Measurements from ENCODE around the gene TK2. TPM values are rescaled to one million over a fixed set of nuclear protein-coding genes. Genes with fewer than 3 reads are reported as not detected.

Gene TK2
- total and polyA plus RNA-seq, 9 of the 15 experiments (the other 6 are each of a cell fraction or from before 2014, with no cell fraction given), result 1.1 to 10.2 (median 5.3) TPM

DNA sequence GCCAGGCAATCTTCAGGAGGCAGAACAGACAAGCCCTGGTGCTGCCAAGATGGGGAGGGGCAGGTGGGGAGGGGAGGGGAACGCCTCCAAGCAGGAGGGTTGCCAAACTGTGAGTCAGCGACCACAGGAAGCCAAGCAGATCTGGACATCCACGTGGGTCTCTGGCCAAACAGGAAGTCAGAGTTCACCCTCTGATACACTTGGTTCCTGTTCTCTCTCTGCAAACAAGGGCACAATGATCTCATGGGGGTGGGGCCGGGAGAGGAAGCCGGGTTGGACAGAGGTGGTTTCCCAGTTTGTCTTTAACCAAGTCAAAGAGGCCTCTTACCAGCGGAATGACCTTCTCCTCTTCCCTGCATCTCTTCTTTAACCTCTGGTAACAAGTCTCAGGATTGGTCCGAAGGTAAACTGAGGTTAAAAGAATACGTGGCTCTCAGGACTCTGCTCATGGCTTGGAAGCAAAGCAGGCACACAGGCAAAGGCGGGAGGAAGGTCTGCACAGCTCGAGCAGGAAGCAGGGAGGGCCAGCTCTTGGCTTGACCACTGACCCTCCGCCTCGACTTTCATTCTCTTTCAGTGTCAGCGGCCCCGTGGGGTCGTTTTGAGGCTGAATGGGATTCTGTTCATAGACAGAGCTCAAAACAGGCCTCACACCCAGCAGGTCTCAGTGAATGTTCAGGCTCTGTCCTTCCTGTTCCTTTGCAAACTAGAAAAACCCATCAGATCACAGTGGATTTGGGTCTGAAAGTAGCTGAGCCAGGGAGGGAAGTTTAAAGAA lies 32.9 kb downstream of the TK2 start (continued):
- TF ChIP-seq, protein P1, sequence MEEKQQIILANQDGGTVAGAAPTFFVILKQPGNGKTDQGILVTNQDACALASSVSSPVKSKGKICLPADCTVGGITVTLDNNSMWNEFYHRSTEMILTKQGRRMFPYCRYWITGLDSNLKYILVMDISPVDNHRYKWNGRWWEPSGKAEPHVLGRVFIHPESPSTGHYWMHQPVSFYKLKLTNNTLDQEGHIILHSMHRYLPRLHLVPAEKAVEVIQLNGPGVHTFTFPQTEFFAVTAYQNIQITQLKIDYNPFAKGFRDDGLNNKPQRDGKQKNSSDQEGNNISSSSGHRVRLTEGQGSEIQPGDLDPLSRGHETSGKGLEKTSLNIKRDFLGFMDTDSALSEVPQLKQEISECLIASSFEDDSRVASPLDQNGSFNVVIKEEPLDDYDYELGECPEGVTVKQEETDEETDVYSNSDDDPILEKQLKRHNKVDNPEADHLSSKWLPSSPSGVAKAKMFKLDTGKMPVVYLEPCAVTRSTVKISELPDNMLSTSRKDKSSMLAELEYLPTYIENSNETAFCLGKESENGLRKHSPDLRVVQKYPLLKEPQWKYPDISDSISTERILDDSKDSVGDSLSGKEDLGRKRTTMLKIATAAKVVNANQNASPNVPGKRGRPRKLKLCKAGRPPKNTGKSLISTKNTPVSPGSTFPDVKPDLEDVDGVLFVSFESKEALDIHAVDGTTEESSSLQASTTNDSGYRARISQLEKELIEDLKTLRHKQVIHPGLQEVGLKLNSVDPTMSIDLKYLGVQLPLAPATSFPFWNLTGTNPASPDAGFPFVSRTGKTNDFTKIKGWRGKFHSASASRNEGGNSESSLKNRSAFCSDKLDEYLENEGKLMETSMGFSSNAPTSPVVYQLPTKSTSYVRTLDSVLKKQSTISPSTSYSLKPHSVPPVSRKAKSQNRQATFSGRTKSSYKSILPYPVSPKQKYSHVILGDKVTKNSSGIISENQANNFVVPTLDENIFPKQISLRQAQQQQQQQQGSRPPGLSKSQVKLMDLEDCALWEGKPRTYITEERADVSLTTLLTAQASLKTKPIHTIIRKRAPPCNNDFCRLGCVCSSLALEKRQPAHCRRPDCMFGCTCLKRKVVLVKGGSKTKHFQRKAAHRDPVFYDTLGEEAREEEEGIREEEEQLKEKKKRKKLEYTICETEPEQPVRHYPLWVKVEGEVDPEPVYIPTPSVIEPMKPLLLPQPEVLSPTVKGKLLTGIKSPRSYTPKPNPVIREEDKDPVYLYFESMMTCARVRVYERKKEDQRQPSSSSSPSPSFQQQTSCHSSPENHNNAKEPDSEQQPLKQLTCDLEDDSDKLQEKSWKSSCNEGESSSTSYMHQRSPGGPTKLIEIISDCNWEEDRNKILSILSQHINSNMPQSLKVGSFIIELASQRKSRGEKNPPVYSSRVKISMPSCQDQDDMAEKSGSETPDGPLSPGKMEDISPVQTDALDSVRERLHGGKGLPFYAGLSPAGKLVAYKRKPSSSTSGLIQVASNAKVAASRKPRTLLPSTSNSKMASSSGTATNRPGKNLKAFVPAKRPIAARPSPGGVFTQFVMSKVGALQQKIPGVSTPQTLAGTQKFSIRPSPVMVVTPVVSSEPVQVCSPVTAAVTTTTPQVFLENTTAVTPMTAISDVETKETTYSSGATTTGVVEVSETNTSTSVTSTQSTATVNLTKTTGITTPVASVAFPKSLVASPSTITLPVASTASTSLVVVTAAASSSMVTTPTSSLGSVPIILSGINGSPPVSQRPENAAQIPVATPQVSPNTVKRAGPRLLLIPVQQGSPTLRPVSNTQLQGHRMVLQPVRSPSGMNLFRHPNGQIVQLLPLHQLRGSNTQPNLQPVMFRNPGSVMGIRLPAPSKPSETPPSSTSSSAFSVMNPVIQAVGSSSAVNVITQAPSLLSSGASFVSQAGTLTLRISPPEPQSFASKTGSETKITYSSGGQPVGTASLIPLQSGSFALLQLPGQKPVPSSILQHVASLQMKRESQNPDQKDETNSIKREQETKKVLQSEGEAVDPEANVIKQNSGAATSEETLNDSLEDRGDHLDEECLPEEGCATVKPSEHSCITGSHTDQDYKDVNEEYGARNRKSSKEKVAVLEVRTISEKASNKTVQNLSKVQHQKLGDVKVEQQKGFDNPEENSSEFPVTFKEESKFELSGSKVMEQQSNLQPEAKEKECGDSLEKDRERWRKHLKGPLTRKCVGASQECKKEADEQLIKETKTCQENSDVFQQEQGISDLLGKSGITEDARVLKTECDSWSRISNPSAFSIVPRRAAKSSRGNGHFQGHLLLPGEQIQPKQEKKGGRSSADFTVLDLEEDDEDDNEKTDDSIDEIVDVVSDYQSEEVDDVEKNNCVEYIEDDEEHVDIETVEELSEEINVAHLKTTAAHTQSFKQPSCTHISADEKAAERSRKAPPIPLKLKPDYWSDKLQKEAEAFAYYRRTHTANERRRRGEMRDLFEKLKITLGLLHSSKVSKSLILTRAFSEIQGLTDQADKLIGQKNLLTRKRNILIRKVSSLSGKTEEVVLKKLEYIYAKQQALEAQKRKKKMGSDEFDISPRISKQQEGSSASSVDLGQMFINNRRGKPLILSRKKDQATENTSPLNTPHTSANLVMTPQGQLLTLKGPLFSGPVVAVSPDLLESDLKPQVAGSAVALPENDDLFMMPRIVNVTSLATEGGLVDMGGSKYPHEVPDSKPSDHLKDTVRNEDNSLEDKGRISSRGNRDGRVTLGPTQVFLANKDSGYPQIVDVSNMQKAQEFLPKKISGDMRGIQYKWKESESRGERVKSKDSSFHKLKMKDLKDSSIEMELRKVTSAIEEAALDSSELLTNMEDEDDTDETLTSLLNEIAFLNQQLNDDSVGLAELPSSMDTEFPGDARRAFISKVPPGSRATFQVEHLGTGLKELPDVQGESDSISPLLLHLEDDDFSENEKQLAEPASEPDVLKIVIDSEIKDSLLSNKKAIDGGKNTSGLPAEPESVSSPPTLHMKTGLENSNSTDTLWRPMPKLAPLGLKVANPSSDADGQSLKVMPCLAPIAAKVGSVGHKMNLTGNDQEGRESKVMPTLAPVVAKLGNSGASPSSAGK (IDR thresholded peaks at IDR 0.05), result peak; percentile 41
- TF ChIP-seq PTRF (tag; IDR thresholded peaks at IDR 0.05) (no peak), RAD51 (IDR thresholded peaks at IDR 0.05; ENCODE audit: borderline replicate concordance, low read depth) (peak; percentile 73), FOXJ2 (tag; IDR thresholded peaks at IDR 0.05) (0 out of 2 replicates have a peak, but pooled peaks have one; percentile 41), ZKSCAN1 (IDR thresholded peaks at IDR 0.05; ENCODE audit: low read depth, low read length) (no peak), ETS2 (tag; IDR thresholded peaks at IDR 0.05; ENCODE audit: borderline replicate concordance, poor library complexity, severe bottlenecking) (no peak), MTA1 (IDR thresholded peaks at IDR 0.05; ENCODE audit: borderline replicate concordance) (no peak), NR1H2 (CRISPR knock-in tag; IDR thresholded peaks at IDR 0.05) (no peak), JUND (IDR thresholded peaks at IDR 0.05; ENCODE audit: borderline replicate concordance, low read depth, low read length) (peak; percentile 99), JUND (tag; IDR thresholded peaks at IDR 0.05; ENCODE audit: borderline replicate concordance, low read depth, low read length) (peak; percentile 97), MED1 (CRISPR knock-in tag; IDR thresholded peaks at IDR 0.05; ENCODE audit: borderline replicate concordance) (no peak), ARHGAP35 (IDR thresholded peaks at IDR 0.05; ENCODE audit: partially characterized antibody) (no peak), SAFB2 (IDR thresholded peaks at IDR 0.05; ENCODE audit: borderline replicate concordance, low read depth, low read length, severe bottlenecking) (no peak), BRD9 (IDR thresholded peaks at IDR 0.05; ENCODE audit: low read depth, partially characterized antibody) (no peak)
- TF ChIP-seq, protein P2, sequence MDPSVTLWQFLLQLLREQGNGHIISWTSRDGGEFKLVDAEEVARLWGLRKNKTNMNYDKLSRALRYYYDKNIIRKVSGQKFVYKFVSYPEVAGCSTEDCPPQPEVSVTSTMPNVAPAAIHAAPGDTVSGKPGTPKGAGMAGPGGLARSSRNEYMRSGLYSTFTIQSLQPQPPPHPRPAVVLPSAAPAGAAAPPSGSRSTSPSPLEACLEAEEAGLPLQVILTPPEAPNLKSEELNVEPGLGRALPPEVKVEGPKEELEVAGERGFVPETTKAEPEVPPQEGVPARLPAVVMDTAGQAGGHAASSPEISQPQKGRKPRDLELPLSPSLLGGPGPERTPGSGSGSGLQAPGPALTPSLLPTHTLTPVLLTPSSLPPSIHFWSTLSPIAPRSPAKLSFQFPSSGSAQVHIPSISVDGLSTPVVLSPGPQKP (CRISPR knock-in tag; IDR thresholded peaks at IDR 0.05), result no peak
